ENCODE results near the gene THEMIS.
"Not testable (repeated sequence)": the region's sequence is repeated elsewhere in the genome, so short reads cannot be mapped to it uniquely, and the experiment has no call there.

The THEMIS gene

GRCh38 chr6:127706216-127706615, 194.6 kb downstream of the THEMIS start:
- no peak for DNase-seq

DNA sequence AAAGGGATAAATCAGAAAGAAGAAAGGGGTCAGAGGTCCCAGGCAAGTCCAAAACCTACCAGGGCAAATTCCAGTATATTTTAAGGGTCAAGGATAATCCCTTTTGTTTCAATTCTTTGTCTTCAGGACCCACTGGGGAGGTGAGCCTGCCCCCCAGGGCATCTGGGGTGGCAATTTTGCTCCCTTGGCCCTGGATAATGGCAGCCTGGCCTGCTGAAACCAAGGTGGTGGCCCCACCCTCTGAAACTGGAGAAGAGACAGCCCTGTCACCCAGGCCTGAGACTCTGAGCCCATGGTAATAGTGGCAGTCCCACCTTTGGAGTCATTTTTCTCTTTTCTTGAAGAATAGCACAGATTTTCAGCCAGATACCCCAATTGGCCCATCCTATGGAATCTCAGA, 205.8 kb downstream of the THEMIS start:
- no peak for DNase-seq

- no peak for DNase-seq
These were observed 209.7 kb downstream of the THEMIS start for GRCh38 chr6:127691146-127691545.

- no peak for DNase-seq
These were observed 210.3 kb downstream of the THEMIS start for GRCh38 chr6:127690588-127690987.

DNA sequence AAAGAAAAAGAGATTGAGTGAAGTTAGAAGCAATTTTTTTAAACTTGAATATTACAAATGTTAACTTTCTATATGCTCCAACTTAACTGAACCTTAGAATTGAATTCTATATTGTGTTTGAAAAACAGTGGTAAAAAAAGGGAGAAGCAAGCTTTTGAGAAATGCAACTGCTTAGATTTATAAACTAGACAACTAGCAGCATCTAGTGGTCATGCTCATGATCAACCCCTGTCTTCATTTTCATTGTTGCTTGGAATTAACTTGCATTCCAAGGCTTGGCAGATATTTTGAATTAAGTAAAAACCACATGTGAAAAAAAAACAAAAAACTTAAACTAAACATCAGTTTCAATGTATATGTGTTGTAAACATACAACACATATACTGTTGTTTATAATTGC, 210.8 kb downstream of the THEMIS start:
- DNase-seq: no peak

DNA sequence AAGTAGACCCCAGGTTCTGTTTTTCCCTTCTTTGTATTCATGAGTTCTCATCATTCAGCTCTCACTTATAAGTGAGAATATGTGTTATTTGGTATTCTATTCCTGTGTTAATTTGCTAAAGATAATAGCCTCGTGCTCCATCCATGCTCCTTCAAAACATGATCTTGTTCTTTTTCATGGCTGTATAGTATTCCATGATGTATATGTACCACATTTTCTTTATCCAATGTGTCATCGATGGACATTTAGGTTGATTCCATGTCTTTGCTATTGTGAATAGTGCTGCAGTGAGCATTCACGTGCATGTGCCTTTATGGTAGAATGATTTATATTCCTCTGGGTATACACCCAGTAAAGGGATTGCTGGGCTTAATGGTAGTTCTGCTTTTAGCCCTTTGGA, 213.4 kb downstream of the THEMIS start:
- not testable (repeated sequence) for DNase-seq

- DNase-seq: no peak
These were observed 214.8 kb downstream of the THEMIS start for GRCh38 chr6:127686084-127686483.

- DNase-seq: no peak
These were observed 216.4 kb downstream of the THEMIS start for GRCh38 chr6:127684501-127684900.
